Measurements from ENCODE around the gene TXLNA. TPM values are rescaled to one million over a fixed set of nuclear protein-coding genes. Genes with fewer than 3 reads are reported as not detected.

The TXLNA gene
- total RNA-seq, 1 donor from 2014 or later: 54.1 TPM

- peaks cover 1% of the 10 kb centered on the region for H3K4me1 Mint-ChIP-seq
- no peaks in the 10 kb centered on the region for H3K27me3 Mint-ChIP-seq
- ChIA-PET CTCF (no interaction called here), POLR2A (no interaction called here)
- ATAC-seq (ENCODE audit: low read depth) (no peak), DNase-seq (no peak)
- H3K4me3 Mint-ChIP-seq: no peak overlapping the region
- TF ChIP-seq CTCF (IDR thresholded peaks at IDR 0.05): no peak
- intact Hi-C loops (cut with micrococcal nuclease): no loop called here
- no peaks in the 10 kb centered on the region for H3K9me3 Mint-ChIP-seq
- H3K27ac Mint-ChIP-seq: no peak overlapping the region
- H3K36me3 Mint-ChIP-seq (ENCODE audit: low read depth): peaks cover 62% of the 10 kb centered on the region
Observed at GRCh38 chr1:32170991-32171390, 8.5 kb upstream of the TXLNA start.

GRCh38 chr1:32172621-32173245 is 6.7 kb upstream of the TXLNA start:
- Mint-ChIP-seq H3K4me3 (no peak overlapping the region), H3K4me1 (peaks cover 1% of the 10 kb centered on the region), H3K27ac (peak overlapping the region; percentile 3), H3K27me3 (no peaks in the 10 kb centered on the region), H3K36me3 (ENCODE audit: low read depth) (peaks cover 50% of the 10 kb centered on the region), H3K9me3 (no peaks in the 10 kb centered on the region)
- intact Hi-C loops (cut with micrococcal nuclease): no loop called here
- no peak for DNase-seq
- no peak for TF ChIP-seq CTCF (IDR thresholded peaks at IDR 0.05)
- ATAC-seq (ENCODE audit: low read depth): no peak
- ChIA-PET CTCF (no interaction called here), POLR2A (interaction anchor here (0.6 kb wide), 1 partner anchor 16 kb away, joined by 7 read pairs; no protein-coding TSS in a partner anchor)

- ChIA-PET CTCF (interaction anchor here (0.9 to 1.7 kb wide), 4 partner anchors 32 to 238 kb away, joined by 3 to 6 read pairs (median 4); partner anchors contain the start of gene KPNA6), POLR2A (interaction anchor here (0.5 to 2.7 kb wide), 23 partner anchors 11 to 667 kb away, joined by 3 to 37 read pairs (median 7); partner anchors contain the start of genes BSDC1, CCDC28B, HDAC1 and KPNA6)
- ATAC-seq (ENCODE audit: low read depth) (no peak), DNase-seq (no peak)
- intact Hi-C loops (cut with micrococcal nuclease): loop anchor here (1.0 to 2.0 kb wide), 5 partner anchors 44 to 216 kb away; partner anchors contain the start of genes BSDC1, EIF3I, KPNA6 and TMEM234
- H3K27ac Mint-ChIP-seq: peak overlapping the region; percentile 98
- H3K36me3 Mint-ChIP-seq (ENCODE audit: low read depth): peaks cover 24% of the 10 kb centered on the region
- peaks cover 35% of the 10 kb centered on the region for H3K4me1 Mint-ChIP-seq
- H3K27me3 Mint-ChIP-seq: no peaks in the 10 kb centered on the region
- H3K9me3 Mint-ChIP-seq: no peaks in the 10 kb centered on the region
- peak overlapping the region; percentile 90 for H3K4me3 Mint-ChIP-seq
- TF ChIP-seq CTCF (IDR thresholded peaks at IDR 0.05): no peak
Observed at GRCh38 chr1:32178380-32179192, 889 bp upstream of the TXLNA start.

- ATAC-seq (ENCODE audit: low read depth) (no peak), DNase-seq (no peak)
- ChIA-PET CTCF (interaction anchor here (0.9 to 1.7 kb wide), 4 partner anchors 33 to 237 kb away, joined by 3 to 6 read pairs (median 4); partner anchors contain the start of gene KPNA6), POLR2A (interaction anchor here (0.5 to 2.7 kb wide), 23 partner anchors 11 to 666 kb away, joined by 3 to 37 read pairs (median 7); partner anchors contain the start of genes BSDC1, CCDC28B, HDAC1 and KPNA6)
- no peak for TF ChIP-seq CTCF (IDR thresholded peaks at IDR 0.05)
- Mint-ChIP-seq H3K4me3 (peak overlapping the region; percentile 90), H3K27ac (peak overlapping the region; percentile 98), H3K4me1 (peaks cover 38% of the 10 kb centered on the region), H3K36me3 (ENCODE audit: low read depth) (peaks cover 29% of the 10 kb centered on the region), H3K27me3 (no peaks in the 10 kb centered on the region), H3K9me3 (no peaks in the 10 kb centered on the region)
- intact Hi-C loops (cut with micrococcal nuclease): loop anchor here (1.0 to 2.0 kb wide), 5 partner anchors 43 to 215 kb away; partner anchors contain the start of genes BSDC1, EIF3I, KPNA6 and TMEM234
Observed at GRCh38 chr1:32179193-32179442, 357 bp upstream of the TXLNA start.
